Hepatocyte (in vitro differentiated cells): ENCODE data around the gene VWF. TPM values are rescaled to one million over a fixed set of nuclear protein-coding genes. Genes with fewer than 3 reads are reported as not detected.

Experiments used
- DNase-seq: peaks from one replicate; pipeline ENCODE4 v3.0.0-alpha.2; 2016; ENCODE audit warnings: low spot score
- H2AFZ ChIP-seq: fragments of 200-600 bp; sonication (generic); 2 replicates; pipeline ENCODE4 v1.6.0; 2016; ENCODE audit warnings: antibody characterized with exemption, mild to moderate bottlenecking
- H3K27ac ChIP-seq: fragments of 200-600 bp; sonication (generic); 2 replicates; pipeline ENCODE4 v1.5.1; 2016; ENCODE audit warnings: mild to moderate bottlenecking
- H3K27me3 ChIP-seq: fragments of 200-600 bp; sonication (generic); 2 replicates; pipeline ENCODE4 v1.6.1; 2016
- H3K36me3 ChIP-seq: fragments of 200-600 bp; sonication (generic); replicated peaks from 2 replicates; pipeline ENCODE4 v1.5.1; 2016; ENCODE audit warnings: low read depth; ENCODE audit not compliant: insufficient read depth
- H3K4me1 ChIP-seq: fragments of 200-600 bp; sonication (generic); 2 replicates; pipeline ENCODE4 v1.5.1; 2016; ENCODE audit warnings: mild to moderate bottlenecking, moderate library complexity; ENCODE audit not compliant: insufficient read depth
- H3K4me2 ChIP-seq: fragments of 200-600 bp; sonication (generic); 2 replicates; pipeline ENCODE4 v1.6.0; 2016
- H3K4me3 ChIP-seq: fragments of 200-600 bp; sonication (generic); 2 replicates; pipeline ENCODE4 v1.5.1; 2016; ENCODE audit warnings: mild to moderate bottlenecking
- H3K79me2 ChIP-seq: fragments of 200-600 bp; sonication (generic); 2 replicates; pipeline ENCODE4 v1.6.0; 2017; ENCODE audit warnings: mild to moderate bottlenecking
- H3K9me2 ChIP-seq: fragments of 200-600 bp; sonication (generic); replicated peaks from 2 replicates; pipeline ENCODE4 v1.6.0; 2017; ENCODE audit warnings: mild to moderate bottlenecking; ENCODE audit not compliant: insufficient read depth
- H3K9me3 ChIP-seq: fragments of 200-600 bp; sonication (generic); 2 replicates; pipeline ENCODE4 v1.5.1; 2016; ENCODE audit warnings: low read depth, mild to moderate bottlenecking
- H4K20me1 ChIP-seq: fragments of 200-600 bp; sonication (generic); 2 replicates; pipeline ENCODE4 v1.6.0; 2016; ENCODE audit warnings: mild to moderate bottlenecking; ENCODE audit not compliant: insufficient read depth, poor library complexity, severe bottlenecking
- CTCF ChIP-seq: fragments of 200-600 bp; sonication (generic); IDR thresholded peaks from 2 replicates; pipeline ENCODE4 v1.5.1; 2016; ENCODE audit warnings: antibody characterized with exemption, mild to moderate bottlenecking; ENCODE audit not compliant: poor library complexity
- EZH2 ChIP-seq: fragments of 200-600 bp; sonication (generic); IDR thresholded peaks from 2 replicates; pipeline ENCODE4 v1.6.1; 2016; ENCODE audit warnings: antibody characterized with exemption, mild to moderate bottlenecking, borderline replicate concordance
- EZH2phosphoT487 ChIP-seq: fragments of 200-600 bp; sonication (generic); IDR thresholded peaks from one replicate; pipeline ENCODE4 v1.6.1; 2018; ENCODE audit warnings: antibody characterized with exemption, mild to moderate bottlenecking, low read depth, moderate library complexity; ENCODE audit not compliant: unreplicated experiment, severe bottlenecking
- WGBS: methylation state at CpG from one replicate; pipeline ENCODE4 v1.1.6; 2016; ENCODE audit warnings: low lambda C conversion rate; ENCODE audit errors: missing lambda C conversion rate; 5-methylcytosine and 5-hydroxymethylcytosine counted together
- polyA plus RNA-seq: library from polyadenylated mRNA; unstranded; fragments of >200 nt; fragmentation: Nextera tagmentation; extraction: Ambion mirVana; gene quantifications from 2 replicates; pipeline ENCODE4 v1.2.1, GENCODE V29; 2016
- total RNA-seq: library from RNA; depleted of rRNA; stranded (reverse); fragments of >200 nt; gene quantifications from 2 replicates; pipeline ENCODE4 v1.2.3, GENCODE V29; 2014

VWF gene
- total and polyA plus RNA-seq, 2 experiments from 2014 or later: 0.20 to 0.77 TPM

- no peak for DNase-seq
- Histone ChIP-seq H3K27ac (no peak overlapping the region), H2AFZ (no peak overlapping the region), H3K9me2 (no peaks in the 10 kb centered on the region), H3K9me3 (no peaks in the 10 kb centered on the region), H3K4me2 (no peak overlapping the region), H3K79me2 (no peaks in the 10 kb centered on the region), H3K4me3 (no peak overlapping the region), H3K4me1 (no peaks in the 10 kb centered on the region), H4K20me1 (no peaks in the 10 kb centered on the region), H3K27me3 (peaks cover 2% of the 10 kb centered on the region), H3K36me3 (no peaks in the 10 kb centered on the region)
- TF ChIP-seq CTCF: no peak
- no peak for TF ChIP-seq EZH2
- TF ChIP-seq EZH2phosphoT487: no peak
- WGBS: 71% methylated on average over 6 of the region's 6 CpGs
Measured at GRCh38 chr12:5904969-5905368, 219.5 kb downstream of the VWF start.

- WGBS: 91% methylated on average over 11 of the region's 11 CpGs
- Histone ChIP-seq H2AFZ (no peak overlapping the region), H3K36me3 (no peaks in the 10 kb centered on the region), H3K4me2 (no peak overlapping the region), H3K9me2 (no peaks in the 10 kb centered on the region), H3K4me3 (no peak overlapping the region), H3K9me3 (no peaks in the 10 kb centered on the region), H4K20me1 (no peaks in the 10 kb centered on the region), H3K27me3 (peaks cover 5% of the 10 kb centered on the region), H3K27ac (no peak overlapping the region), H3K4me1 (no peaks in the 10 kb centered on the region), H3K79me2 (no peaks in the 10 kb centered on the region)
- DNase-seq: no peak
- no peak for TF ChIP-seq EZH2phosphoT487
- no peak for TF ChIP-seq EZH2
- TF ChIP-seq CTCF: no peak
Measured at GRCh38 chr12:5904441-5904840, 220.0 kb downstream of the VWF start.

GRCh38 chr12:5902736-5903135 is 221.7 kb downstream of the VWF start:
- no peaks in the 10 kb centered on the region for H3K4me1 ChIP-seq
- H3K4me2 ChIP-seq: no peak overlapping the region
- no peaks in the 10 kb centered on the region for H3K36me3 ChIP-seq
- no peak for DNase-seq
- no peak overlapping the region for H2AFZ ChIP-seq
- TF ChIP-seq CTCF (no peak), EZH2phosphoT487 (no peak), EZH2 (no peak)
- WGBS: 98% methylated on average over 2 of the region's 2 CpGs
- no peaks in the 10 kb centered on the region for H3K9me2 ChIP-seq
- H3K4me3 ChIP-seq: no peak overlapping the region
- H3K27me3 ChIP-seq: peaks cover 5% of the 10 kb centered on the region
- H4K20me1 ChIP-seq: no peaks in the 10 kb centered on the region
- H3K79me2 ChIP-seq: no peaks in the 10 kb centered on the region
- H3K27ac ChIP-seq: no peak overlapping the region
- H3K9me3 ChIP-seq: no peaks in the 10 kb centered on the region

- peaks cover 5% of the 10 kb centered on the region for H3K27me3 ChIP-seq
- H3K9me2 ChIP-seq: no peaks in the 10 kb centered on the region
- TF ChIP-seq EZH2phosphoT487: no peak
- TF ChIP-seq EZH2: no peak
- TF ChIP-seq CTCF: no peak
- no peaks in the 10 kb centered on the region for H3K79me2 ChIP-seq
- no peak overlapping the region for H3K4me2 ChIP-seq
- H4K20me1 ChIP-seq: no peaks in the 10 kb centered on the region
- H3K36me3 ChIP-seq: no peaks in the 10 kb centered on the region
- H3K4me1 ChIP-seq: no peaks in the 10 kb centered on the region
- no peak overlapping the region for H2AFZ ChIP-seq
- WGBS: 96% methylated on average over 6 of the region's 6 CpGs
- DNase-seq: no peak
- H3K27ac ChIP-seq: no peak overlapping the region
- H3K4me3 ChIP-seq: no peak overlapping the region
- no peaks in the 10 kb centered on the region for H3K9me3 ChIP-seq
Measured at GRCh38 chr12:5901416-5901815, 223.1 kb downstream of the VWF start.
